Upper lobe of right lung (tissue), 1 donor: ENCODE data around the gene COL5A3. TPM values are rescaled to one million over a fixed set of nuclear protein-coding genes. Genes with fewer than 3 reads are reported as not detected.

ENCODE experiments used
- ATAC-seq: fragments of 200-7000 bp; cut with Tn5 transposase; one replicate; pipeline ENCODE4 v1.9.1; 2020; ENCODE audit warnings: mild to moderate bottlenecking, moderate library complexity
- DNase-seq: peaks from one replicate; pipeline ENCODE4 v3.0.0-alpha.2; 2020
- H3K27ac ChIP-seq: fragments of 200-600 bp; one replicate; pipeline ENCODE4 v1.8.0; 2022
- H3K27me3 ChIP-seq: fragments of 200-600 bp; one replicate; pipeline ENCODE4 v1.8.0; 2022; ENCODE audit warnings: mild to moderate bottlenecking
- H3K36me3 ChIP-seq: fragments of 200-600 bp; one replicate; pipeline ENCODE4 v1.8.0; 2022
- H3K4me1 ChIP-seq: fragments of 200-600 bp; one replicate; pipeline ENCODE4 v1.8.0; 2022
- H3K4me3 ChIP-seq: fragments of 200-600 bp; one replicate; pipeline ENCODE4 v1.8.0; 2022; ENCODE audit warnings: mild to moderate bottlenecking
- H3K9me3 ChIP-seq: fragments of 200-600 bp; one replicate; pipeline ENCODE4 v1.8.0; 2022
- CTCF ChIP-seq: fragments of 200-600 bp; IDR thresholded peaks from one replicate; pipeline ENCODE4 v1.8.0; 2022; ENCODE audit warnings: antibody characterized with exemption
- intact Hi-C: fragments of 100-400 bp; cut with DNase I; formaldehyde crosslinking; loops from one replicate; pipeline ENCODE4 v1.11.0; 2022
- total RNA-seq: library from RNA; stranded (reverse); fragmentation: NEBNext Ultra II Directional; extraction: Animal tissue kit (Norgen Biotek cat#: 25700); gene quantifications from one replicate; pipeline ENCODE4 v1.2.1, GENCODE V29; 2021
- donor health status: DM: no; HTN: yes; CAD: no; lungs with severe emphysema.

COL5A3 gene
- total RNA-seq, 1 donor from 2014 or later = 9.6 TPM

GRCh38 chr19:9966448-9966847 lies 43.9 kb downstream of the COL5A3 start:
- no peak overlapping the region for H3K4me3 ChIP-seq
- H3K27me3 ChIP-seq = no peaks in the 10 kb centered on the region
- no peak overlapping the region for H3K27ac ChIP-seq
- H3K36me3 ChIP-seq = no peaks in the 10 kb centered on the region
- H3K4me1 ChIP-seq = no peaks in the 10 kb centered on the region
- no peak for TF ChIP-seq CTCF
- no peaks in the 10 kb centered on the region for H3K9me3 ChIP-seq
- ATAC-seq = no peak
- DNase-seq = no peak
- intact Hi-C loops = no loop called here

GRCh38 chr19:9966024-9966423 lies 44.3 kb downstream of the COL5A3 start:
- no peak for ATAC-seq
- Histone ChIP-seq H3K9me3 (no peaks in the 10 kb centered on the region), H3K27me3 (no peaks in the 10 kb centered on the region), H3K4me3 (no peak overlapping the region), H3K27ac (no peak overlapping the region), H3K36me3 (no peaks in the 10 kb centered on the region), H3K4me1 (no peaks in the 10 kb centered on the region)
- DNase-seq = no peak
- intact Hi-C loops = no loop called here
- no peak for TF ChIP-seq CTCF

- Histone ChIP-seq H3K4me3 (no peak overlapping the region), H3K27ac (no peak overlapping the region), H3K4me1 (no peaks in the 10 kb centered on the region), H3K27me3 (no peaks in the 10 kb centered on the region), H3K9me3 (no peaks in the 10 kb centered on the region), H3K36me3 (no peaks in the 10 kb centered on the region)
- intact Hi-C loops = no loop called here
- no peak for TF ChIP-seq CTCF
- DNase-seq = no peak
- no peak for ATAC-seq
These were observed 47.5 kb downstream of the COL5A3 start for GRCh38 chr19:9962623-9963290.

- ATAC-seq = no peak
- intact Hi-C loops = no loop called here
- Histone ChIP-seq H3K27me3 (no peaks in the 10 kb centered on the region), H3K27ac (no peak overlapping the region), H3K4me3 (no peak overlapping the region), H3K4me1 (no peaks in the 10 kb centered on the region), H3K9me3 (no peaks in the 10 kb centered on the region), H3K36me3 (no peaks in the 10 kb centered on the region)
- DNase-seq = no peak
- no peak for TF ChIP-seq CTCF
These were observed 49.2 kb downstream of the COL5A3 start for GRCh38 chr19:9961103-9961502.

GRCh38 chr19:9958379-9958821 lies 51.9 kb downstream of the COL5A3 start:
- Histone ChIP-seq H3K9me3 (no peaks in the 10 kb centered on the region), H3K4me3 (no peak overlapping the region), H3K27me3 (no peaks in the 10 kb centered on the region), H3K4me1 (no peaks in the 10 kb centered on the region), H3K36me3 (no peaks in the 10 kb centered on the region), H3K27ac (no peak overlapping the region)
- intact Hi-C loops = no loop called here
- ATAC-seq (no peak), DNase-seq (no peak)
- TF ChIP-seq CTCF = no peak

GRCh38 chr19:9956956-9957355 lies 53.3 kb downstream of the COL5A3 start:
- DNase-seq = no peak
- no peak for TF ChIP-seq CTCF
- Histone ChIP-seq H3K4me3 (no peak overlapping the region), H3K36me3 (no peaks in the 10 kb centered on the region), H3K4me1 (no peaks in the 10 kb centered on the region), H3K27ac (no peak overlapping the region), H3K9me3 (no peaks in the 10 kb centered on the region), H3K27me3 (no peaks in the 10 kb centered on the region)
- intact Hi-C loops = no loop called here
- no peak for ATAC-seq
